SIG-M5 (cell line): ENCODE results near the gene NACC1.

ENCODE experiments used
- DNase-seq: peaks from one replicate; lab custom pipeline; 2025; lab: John Stamatoyannopoulos, UW

The NACC1 gene

GRCh38 chr19:13117772-13118423, at the start of gene NACC1:
TSS of gene NACC1 (plus strand) at chr19:13118264. CDS start at chr19:13135208, 16,944 bp downstream.
- no peak for DNase-seq

- DNase-seq, result no peak
These were observed 48.4 kb upstream of the NACC1 start for GRCh38 chr19:13069415-13070359.

DNA sequence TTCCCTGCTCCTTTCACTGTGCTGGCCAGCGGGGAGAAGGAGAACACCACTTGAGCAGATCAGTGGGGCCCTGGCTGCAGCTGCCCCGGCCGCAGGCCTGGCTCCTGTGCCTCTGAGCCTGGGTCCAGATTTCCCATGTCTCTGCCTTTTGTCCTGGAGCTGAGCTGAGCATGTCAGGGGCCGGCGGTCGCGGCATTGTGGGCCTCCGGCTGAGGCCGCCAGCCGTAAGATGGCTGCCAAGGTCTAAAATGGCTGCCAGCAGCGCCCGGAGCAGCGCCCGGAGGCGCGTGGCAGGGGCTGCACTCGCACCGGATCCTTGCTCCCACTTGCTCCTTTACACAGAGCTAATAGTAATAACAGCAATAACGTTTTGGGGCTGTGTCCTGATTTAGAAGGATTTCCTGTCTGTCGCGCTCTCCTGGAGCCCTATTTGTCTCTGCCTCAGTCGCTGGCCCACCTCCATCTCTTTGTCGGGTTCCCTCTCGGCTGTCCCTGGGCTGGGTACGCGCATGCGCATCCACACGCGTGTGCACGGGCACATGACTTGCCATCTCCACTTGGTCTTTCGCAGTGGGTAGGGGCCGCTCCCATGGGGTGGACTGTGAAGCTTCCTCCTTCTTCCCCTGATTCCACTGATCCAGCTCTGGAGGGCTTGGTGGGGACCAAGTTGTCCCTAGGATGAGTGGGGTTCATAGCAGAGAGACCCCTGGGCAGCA, 47.5 kb upstream of the NACC1 start:
- no peak for DNase-seq

- DNase-seq, result no peak
These were observed 46.4 kb upstream of the NACC1 start for GRCh38 chr19:13071444-13072187.

- no peak for DNase-seq
These were observed 45.7 kb upstream of the NACC1 start for GRCh38 chr19:13072188-13072908.

- no peak for DNase-seq
These were observed 44.8 kb upstream of the NACC1 start for GRCh38 chr19:13073263-13073662.

- DNase-seq, result no peak
These were observed 43.7 kb upstream of the NACC1 start for GRCh38 chr19:13074378-13074777.

DNA sequence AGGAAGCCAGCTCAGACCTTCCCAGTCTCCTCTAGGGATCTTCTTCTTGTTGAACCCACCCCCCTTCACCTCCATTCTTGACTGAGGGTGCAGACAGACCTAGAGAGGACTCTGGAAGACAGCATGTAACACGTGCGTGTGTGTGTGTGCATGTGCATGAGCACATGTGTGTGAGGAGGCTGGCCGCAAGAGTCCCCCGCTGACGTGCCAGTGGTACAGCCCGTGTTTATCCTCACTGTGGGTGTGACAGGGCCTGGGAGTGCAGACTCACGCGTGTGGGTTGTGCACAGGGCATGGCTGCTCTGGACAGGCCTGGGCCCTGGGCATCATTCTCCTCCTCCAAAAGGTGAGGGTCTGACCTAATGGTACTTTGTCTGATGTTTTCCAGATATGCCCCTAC, 41.7 kb upstream of the NACC1 start:
- no peak for DNase-seq

- no peak for DNase-seq
These were observed 41.3 kb upstream of the NACC1 start for GRCh38 chr19:13076787-13077186.

GRCh38 chr19:13077240-13077639, 40.8 kb upstream of the NACC1 start:
- no peak for DNase-seq

DNA sequence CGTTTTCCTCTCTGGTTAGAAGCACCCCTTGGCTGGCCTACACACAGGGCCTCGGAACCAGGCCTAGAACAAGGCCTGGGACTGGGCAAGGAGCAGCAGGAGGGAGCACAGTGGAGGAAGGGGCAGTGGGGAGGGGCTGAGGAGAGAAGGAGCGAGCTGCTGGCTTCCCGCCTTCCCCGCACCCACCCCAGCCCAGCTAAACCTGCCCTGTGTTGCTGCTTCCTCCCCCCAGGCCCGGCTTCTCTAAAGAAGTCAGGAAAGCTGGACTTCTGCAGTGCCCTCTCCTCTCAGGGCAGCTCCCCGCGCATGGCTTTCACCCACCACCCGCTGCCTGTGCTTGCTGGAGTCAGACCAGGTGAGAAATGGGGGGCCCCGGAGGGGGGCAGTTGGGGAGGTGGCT, 39.7 kb upstream of the NACC1 start:
- DNase-seq, result no peak

- DNase-seq, result no peak
These were observed 39.0 kb upstream of the NACC1 start for GRCh38 chr19:13078897-13079541.

DNA sequence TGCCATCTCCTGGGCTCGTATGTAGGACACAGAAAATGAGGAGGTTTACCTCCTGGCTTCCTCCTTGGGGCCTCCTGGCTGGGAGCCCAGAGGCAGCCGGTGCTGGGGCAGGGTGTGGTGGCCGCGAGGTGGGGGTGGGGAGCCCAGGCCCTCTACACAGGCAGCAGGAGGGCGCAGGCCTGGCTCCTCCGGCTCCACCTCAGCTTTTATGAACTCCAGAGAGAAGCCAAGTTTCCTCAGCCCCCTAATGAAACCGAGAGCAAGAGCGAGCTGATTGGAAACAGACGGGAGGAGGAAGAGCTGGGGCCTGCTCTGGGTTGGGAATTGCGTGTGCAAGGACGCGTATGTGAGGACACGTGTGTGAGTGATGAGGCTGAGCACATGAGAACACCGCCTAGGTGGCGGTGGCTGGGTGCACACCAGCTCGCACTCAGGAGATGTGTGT, 38.5 kb upstream of the NACC1 start:
- DNase-seq, result no peak

DNA sequence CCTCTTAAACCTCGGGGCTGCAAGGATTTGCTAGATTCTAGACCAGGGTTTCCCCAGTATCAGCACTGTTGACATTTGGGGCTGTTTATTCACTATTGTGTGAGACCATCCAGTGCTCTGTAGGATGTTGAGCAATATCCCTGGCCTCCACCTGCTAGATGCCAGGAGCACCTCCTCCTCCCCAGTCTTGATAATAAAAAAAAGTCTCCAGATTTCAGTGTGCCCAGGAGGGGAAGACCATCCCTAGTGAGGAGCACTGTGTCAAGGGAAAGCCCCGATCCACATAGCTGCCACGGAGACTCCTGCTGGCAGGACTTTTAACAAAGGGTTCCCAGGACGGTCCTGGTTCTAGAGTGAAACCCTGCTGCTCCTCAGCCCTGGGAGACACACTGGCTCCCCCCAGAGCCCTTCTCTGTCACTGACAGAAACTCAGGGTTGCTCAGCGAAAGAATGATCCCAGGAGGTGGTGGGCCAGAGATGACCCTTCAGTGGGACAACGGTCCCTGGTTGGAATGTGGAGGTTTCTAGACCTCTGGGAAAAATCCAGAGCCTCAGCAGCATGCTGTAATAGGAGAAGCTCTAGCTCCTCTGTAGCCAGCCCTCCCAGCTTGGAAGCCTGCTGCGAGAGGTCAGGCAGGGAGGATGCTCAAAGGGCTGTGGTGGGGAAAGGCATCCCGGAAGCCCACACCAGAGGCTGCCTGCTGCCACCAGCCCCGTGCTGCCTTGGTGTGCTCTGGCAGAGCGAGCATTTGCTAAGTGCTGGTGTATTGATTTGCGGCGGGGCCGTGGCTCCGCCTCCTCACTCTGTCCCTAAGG, 35.7 kb upstream of the NACC1 start:
- no peak for DNase-seq

DNA sequence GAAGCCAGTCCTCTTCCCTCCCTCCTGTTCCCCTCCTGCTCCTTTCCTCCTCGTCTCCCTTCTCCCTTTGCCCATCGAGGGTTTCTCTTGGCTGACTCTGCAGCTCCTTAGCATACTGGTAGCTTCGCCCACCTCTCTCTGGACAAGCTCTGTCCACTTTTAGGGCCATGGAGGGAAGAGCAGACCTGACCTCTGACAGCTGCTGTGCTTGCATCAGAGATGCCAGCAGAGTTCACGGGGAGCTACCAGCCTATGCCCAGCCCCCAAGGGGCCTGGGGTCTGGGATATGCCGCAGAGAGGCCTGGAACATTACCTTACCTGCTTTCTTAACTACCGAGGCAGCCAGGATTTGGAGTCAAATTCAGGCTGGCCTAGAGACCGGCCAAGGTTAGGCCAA, 35.1 kb upstream of the NACC1 start:
- no peak for DNase-seq

GRCh38 chr19:13083627-13084026, 34.4 kb upstream of the NACC1 start:
- no peak for DNase-seq

GRCh38 chr19:13085666-13086065, 32.4 kb upstream of the NACC1 start:
- no peak for DNase-seq

DNA sequence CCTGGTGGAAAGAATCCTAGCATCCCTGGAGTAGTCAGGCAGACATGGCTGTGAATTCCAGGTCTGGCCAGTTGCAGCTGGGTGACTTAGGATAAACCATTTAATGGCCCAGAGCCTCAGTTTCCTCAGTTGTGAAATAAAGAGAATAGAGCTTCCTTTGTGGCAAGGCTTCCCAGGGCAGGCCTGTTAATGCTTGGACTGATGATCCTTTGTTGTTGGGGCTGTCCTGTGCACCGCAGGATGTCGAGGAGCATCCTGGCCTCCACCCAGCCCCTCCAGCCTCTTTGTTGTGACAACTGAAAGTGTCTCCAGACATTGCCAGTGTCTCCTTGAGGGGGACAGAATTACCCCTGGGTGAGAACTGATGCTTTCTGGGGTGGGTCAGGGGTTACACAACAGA, 31.7 kb upstream of the NACC1 start:
- DNase-seq, result no peak

DNA sequence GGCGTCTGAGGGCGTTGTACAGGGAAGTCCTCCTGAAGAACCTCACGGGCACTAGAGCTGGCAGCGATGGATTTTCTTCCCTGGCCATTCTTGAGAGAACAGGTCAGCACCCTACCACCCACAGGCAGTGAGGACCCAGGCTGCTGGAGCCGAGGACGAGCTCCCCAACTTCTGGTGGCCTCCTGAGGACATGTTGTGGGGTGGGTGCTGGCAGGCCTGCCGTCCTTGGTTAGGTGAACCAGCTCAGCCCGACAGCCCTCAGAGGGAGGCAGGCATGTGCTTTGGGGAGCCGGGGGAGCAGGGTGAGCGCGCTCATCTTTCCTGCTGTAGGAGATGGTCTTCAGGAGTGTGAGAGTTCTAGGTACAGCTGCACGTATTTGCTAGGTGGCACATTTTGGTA, 30.8 kb upstream of the NACC1 start:
- no peak for DNase-seq
